Stimulated activated CD8-positive, alpha-beta memory T cell treated with anti-CD3 and anti-CD28 coated beads, Interleukin-7, amount 100 ng/mL, for 1 hour (primary cell): ENCODE results near the gene PFDN2.
"Not testable (repeated sequence)": the region's sequence is repeated elsewhere in the genome, so short reads cannot be mapped to it uniquely, and the experiment has no call there.

Experiments used
- DNase-seq, 2 donors: peaks; one replicate each; pipeline ENCODE4 v3.0.0-alpha.2; 2020; ENCODE audit warnings: low read depth in 2 of 2

PFDN2 gene

GRCh38 chr1:161080441-161081405 is 37.1 kb downstream of the PFDN2 start:
- DNase-seq: no peak

DNA sequence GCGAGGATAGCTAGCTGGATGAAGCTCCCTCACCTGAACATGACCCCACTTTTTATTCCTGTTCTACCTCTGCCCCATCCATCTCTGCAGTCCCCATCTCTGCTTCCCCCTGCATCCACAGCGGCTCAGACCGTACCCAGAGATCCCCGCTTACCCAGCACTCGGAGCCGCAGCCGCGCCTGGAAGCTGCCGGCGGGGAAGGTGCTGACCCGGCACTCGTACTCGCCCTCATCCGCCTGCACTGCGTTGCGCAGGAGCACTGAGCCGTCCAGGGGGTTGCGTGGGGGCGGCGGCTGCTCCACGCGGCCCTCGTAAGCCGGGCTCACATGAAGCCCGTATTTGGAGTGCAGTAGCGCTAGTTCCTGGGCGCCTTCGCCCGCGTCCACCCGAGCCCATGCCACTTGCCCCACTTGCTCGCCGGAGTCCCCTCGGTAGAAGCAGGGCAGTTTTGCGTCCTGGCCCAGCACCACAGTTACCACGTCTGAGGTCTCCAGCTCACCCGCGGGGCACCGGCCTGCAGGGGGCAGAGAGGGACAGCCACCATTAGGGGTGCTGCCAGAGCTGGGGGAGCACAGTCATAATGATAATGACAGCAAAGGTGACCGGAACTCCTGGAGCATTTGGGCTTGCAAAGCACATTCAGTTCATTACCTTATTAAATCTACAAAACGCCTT is 38.3 kb downstream of the PFDN2 start:
- no peak for DNase-seq

- DNase-seq: no peak
These were observed 40.4 kb downstream of the PFDN2 start for GRCh38 chr1:161077426-161077825.

DNA sequence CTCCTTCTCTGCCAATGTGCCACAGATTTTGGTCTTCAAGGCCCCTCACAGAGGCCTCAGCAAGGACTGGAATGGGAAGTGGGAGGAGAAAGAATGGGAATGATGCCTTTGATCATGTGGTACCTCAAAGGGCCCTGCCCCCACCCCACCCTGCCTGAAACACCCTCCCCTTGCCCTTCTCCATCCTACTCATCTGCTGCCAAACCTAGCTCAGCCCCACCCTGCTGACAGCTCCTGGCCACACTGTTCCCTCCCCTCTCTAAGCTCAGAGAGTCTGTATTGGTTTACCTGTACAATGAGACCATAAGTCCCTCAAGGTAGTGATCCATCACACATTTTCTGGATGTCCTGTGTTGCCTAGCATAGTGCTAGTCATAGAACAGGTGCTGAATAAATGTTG is 41.4 kb downstream of the PFDN2 start:
- no peak for DNase-seq

DNA sequence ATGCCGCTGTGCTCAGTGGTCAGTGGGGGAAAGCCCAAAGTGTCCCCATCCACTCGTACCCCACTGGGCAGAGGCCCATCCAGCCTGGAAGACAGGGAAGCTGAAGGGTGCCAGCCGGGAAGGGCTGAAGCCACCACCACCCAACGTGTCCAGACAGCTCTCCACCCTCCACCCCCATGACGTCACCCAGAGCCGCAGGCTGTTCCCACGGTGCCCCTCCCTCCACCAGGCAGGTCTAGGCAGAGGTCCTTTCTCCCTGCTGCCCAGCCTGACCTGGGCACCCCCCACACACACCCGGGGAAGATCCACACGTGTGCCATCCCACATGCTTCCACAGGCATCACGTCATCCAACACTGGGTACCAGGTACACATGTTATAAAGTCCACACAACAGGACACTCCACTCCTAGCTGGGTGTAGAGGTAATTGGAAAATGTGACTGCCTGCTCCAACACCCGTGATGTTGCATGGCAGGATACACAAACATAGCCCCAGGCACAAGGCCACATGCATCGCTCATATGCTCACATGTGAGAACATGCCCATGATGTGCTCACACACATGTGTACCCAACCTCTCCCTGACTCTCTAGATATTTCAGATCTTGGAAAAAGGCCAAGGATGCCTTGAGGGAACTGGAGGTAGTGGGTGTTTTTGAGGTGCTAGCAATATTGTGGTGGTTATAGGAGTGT is 43.0 kb downstream of the PFDN2 start:
- DNase-seq: no peak

GRCh38 chr1:161073474-161074121 is 44.2 kb downstream of the PFDN2 start:
- DNase-seq: no peak

- DNase-seq: no peak
These were observed 44.9 kb downstream of the PFDN2 start for GRCh38 chr1:161072751-161073449.

DNA sequence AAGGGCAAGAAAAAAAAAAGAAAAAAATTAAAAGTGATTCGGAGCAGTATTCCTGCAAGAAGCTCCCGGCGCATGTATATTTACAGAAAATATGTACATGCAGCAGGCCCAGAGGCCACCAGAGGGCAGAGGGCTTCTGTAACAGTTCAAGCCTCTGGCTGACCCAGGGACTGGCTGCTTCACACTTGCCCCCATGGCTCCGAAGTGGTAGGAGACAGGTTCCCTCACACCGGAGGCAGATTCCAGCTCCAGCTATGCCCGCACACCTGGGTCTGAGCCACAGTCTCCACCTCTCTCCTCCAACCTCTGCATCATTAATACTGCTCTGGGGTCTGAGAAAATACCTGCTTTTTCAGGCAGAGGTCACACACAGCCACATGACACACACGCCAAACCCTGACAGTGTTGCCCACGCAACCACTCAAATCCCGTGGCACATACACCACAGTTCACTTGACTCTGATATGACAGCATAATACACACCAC is 45.9 kb downstream of the PFDN2 start:
- DNase-seq: no peak

DNA sequence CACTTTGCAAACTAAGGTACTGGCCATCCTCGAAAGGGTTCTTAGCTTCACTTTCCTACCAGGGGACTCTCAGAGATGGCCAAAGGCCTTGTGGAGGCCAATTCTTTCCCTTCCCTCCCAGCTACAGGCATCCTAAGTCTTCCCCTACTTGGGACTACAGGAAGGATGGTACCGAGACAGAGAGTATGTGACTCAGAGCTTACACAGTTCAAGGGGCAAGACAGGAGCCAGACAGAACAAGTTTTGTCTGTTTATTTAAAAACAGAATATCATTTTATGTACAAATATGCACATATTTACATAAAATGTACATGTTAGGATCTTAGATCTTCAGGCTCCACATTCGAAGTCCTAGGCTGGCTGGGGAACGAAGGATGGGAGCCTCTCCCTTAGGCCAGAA is 47.1 kb downstream of the PFDN2 start:
- no peak for DNase-seq

GRCh38 chr1:161069731-161070270 is 48.0 kb downstream of the PFDN2 start, which contains the start of gene ARHGAP30:
Gene ARHGAP30, minus strand, starts transcription at chr1:161069891. Its CDS starts 267 bp downstream, at chr1:161069624.
- DNase-seq: peak; percentile 59 to 63

DNA sequence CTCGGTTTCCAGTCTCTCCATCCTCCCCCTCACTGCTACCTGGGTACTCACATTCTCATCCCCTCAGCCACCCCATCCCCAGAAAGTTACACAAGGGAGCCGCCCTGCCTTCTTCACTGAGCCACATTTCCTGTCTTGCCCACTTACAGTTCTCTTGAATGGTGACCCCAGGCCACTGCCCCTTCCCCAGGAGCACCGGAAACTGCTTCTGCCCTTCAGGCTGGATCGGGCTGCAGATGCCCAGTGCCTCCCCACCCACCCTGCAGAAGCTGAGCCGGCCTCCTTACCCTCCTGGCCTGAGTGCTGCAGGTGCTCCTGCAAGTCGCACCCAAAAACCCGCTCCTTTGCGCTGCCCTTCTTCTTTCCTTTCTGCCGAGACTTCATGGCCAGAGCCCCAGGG is 48.6 kb downstream of the PFDN2 start:
- DNase-seq: no peak

GRCh38 chr1:161068306-161069234 is 49.3 kb downstream of the PFDN2 start:
- DNase-seq: peak; percentile 51 to 55

GRCh38 chr1:161066694-161067093 is 51.1 kb downstream of the PFDN2 start:
- no peak for DNase-seq

GRCh38 chr1:161065681-161066080 is 52.2 kb downstream of the PFDN2 start:
- not testable (repeated sequence) for DNase-seq

DNA sequence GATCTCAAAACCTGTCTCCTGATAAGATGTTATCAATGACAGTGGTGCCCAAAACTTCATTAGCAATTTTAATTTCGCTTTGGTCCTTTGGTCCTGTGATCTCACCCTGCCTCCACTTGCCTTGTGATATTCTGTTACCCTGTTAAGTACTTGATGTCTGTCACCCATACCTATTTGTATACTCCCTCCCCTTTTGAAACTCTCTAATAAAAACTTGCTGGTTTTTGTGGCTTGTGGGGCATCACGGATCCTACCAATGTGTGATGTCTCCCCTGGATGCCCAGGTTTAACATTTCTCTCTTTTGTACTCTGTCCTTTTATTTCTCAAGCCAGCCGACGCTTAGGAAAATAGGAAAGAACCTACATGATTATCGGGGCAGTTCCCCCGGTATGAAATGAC is 53.9 kb downstream of the PFDN2 start:
- DNase-seq: not testable (repeated sequence)

DNA sequence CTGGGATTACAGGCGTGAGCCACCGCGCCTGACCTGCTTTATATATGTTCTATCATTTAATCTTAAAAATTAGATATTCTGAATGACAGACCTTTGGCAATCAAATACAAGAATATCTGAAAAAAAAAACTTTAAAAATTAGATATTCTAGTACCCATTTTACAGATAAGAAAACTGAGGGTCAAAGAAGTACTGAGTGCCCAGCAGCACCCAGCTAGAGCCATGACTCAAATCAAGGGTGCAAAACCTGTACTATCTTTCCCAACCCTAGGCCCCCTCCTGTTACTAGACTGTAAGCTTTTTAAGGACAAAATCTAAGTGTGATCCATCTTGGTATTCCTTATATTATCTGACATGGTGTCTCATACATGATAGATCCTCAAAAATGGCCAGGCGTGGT is 56.4 kb downstream of the PFDN2 start:
- DNase-seq: no peak

DNA sequence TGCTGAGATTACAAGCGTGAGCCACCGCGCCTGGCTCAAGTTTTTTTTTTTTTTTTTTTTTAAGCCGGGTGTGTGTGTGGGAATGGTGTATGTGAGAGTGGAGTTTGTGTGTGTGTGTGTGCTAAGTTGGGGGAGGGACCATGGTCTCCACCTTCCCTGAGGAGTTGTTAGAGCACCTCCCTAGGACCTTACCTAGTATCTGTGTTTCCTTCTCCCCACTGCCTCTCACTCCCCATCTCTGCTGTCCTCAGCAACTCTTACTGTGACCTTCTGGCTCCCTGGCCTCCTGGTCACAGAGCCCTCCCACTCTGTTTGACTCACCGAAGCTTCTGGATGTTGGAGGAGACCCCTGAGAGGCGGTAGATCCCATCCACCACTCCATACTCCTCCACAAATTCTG is 58.5 kb downstream of the PFDN2 start:
- no peak for DNase-seq

DNA sequence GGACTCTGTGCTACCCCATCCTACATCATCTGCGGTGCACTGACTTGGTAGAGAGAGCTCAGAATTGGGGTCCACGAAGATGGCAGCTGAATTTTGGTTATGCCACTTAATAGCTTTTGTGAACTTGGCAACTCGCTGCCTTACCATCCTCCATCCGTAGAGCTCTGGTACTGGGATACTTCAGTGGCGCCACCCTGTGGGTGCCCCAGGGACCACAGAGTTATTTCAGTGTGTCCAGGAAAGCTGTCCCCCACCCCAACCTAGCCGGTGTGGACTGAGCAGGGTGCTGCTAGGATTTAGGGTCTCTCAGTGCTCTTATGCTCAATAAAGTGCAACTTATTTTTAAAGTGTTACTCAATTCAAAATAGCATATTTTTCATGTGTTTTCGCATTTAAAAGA is 63.0 kb downstream of the PFDN2 start:
- DNase-seq: no peak

GRCh38 chr1:161054232-161054631 is 63.6 kb downstream of the PFDN2 start:
- no peak for DNase-seq

GRCh38 chr1:161052899-161053298 is 64.9 kb downstream of the PFDN2 start:
- DNase-seq: no peak
